GM12878 (cell line): ENCODE measurements around the gene BCAS3. TPM values are rescaled to one million over a fixed set of nuclear protein-coding genes. Genes with fewer than 3 reads are reported as not detected.

Experiments
- ATAC-seq: fragments of 200-7000 bp; cut with Tn5 transposase; 3 replicates; pipeline ENCODE4 v1.9.1; 2020; ENCODE audit warnings: mild to moderate bottlenecking, moderate library complexity
- BruUV-seq: library from RNA; stranded (reverse); fragments of 400-500 nt; replicated peaks from 2 replicates; lab custom pipeline; 2021; lab: Mats Ljungman, UMichigan
- CTCF ChIA-PET: fragments of 300-600 bp; sonication (Branson Sonifier 250); formaldehyde crosslinking; extraction: SDS; loops from one replicate; lab custom pipeline; 2021; ENCODE audit warnings: inconsistent platforms; lab: Yijun Ruan, JAX
- POLR2A ChIA-PET: fragments of 350-600 bp; formaldehyde crosslinking; extraction: SDS; loops from one replicate; lab custom pipeline; 2021; ENCODE audit warnings: inconsistent platforms; lab: Charles Lee
- RAD21 ChIA-PET: fragments of 300-600 bp; sonication (Branson Sonifier 250); formaldehyde crosslinking; loops from one replicate; lab custom pipeline; 2023; ENCODE audit warnings: antibody characterized with exemption; ENCODE audit not compliant: unreplicated experiment; lab: Charles Lee
- SMC1A ChIA-PET: fragments of 300-600 bp; sonication (Branson Sonifier 250); formaldehyde crosslinking; loops from one replicate; lab custom pipeline; 2023; ENCODE audit not compliant: unreplicated experiment, uncharacterized antibody; lab: Charles Lee
- DNase-seq: peaks from one replicate; pipeline ENCODE4 v3.0.0-alpha.2; 2011; ENCODE audit warnings: low read depth, low spot score
- FAIRE-seq: peaks from 3 replicates; lab custom pipeline; 2011; peaks lifted over from hg19 to GRCh38; lab: Jason Lieb, UNC
- H2AFZ ChIP-seq: 2 replicates; pipeline ENCODE4 v1.6.0; 2011; ENCODE audit warnings: low read depth, low read length, control low read depth; ENCODE audit not compliant: control insufficient read depth
- H3K27ac ChIP-seq: 2 replicates; pipeline ENCODE4 v1.5.1; 2011; ENCODE audit warnings: control low read depth; ENCODE audit not compliant: control insufficient read depth, insufficient read depth
- H3K27me3 ChIP-seq, 2 experiments: replicated peaks in 1 of 2; 2 replicates each; pipeline versions ENCODE4 v1.6.0 to v1.6.1; 2011; ENCODE audit warnings: low read length in 1 of 2; ENCODE audit not compliant: control insufficient read depth in 2 of 2, insufficient read depth in 2 of 2
- H3K36me3 ChIP-seq, 2 experiments: 2 replicates each; pipeline ENCODE4 v1.5.1; 2011; ENCODE audit warnings: low read length in 1 of 2; ENCODE audit not compliant: control insufficient read depth in 2 of 2, insufficient read depth in 2 of 2
- H3K4me1 ChIP-seq: 2 replicates; pipeline ENCODE4 v1.6.1; 2011; ENCODE audit warnings: mild to moderate bottlenecking, low read length, moderate library complexity, mixed read lengths; ENCODE audit not compliant: control insufficient read depth, insufficient read depth
- H3K4me2 ChIP-seq: 2 replicates; pipeline ENCODE4 v1.6.0; 2011; ENCODE audit warnings: control low read depth; ENCODE audit not compliant: control insufficient read depth, insufficient read depth
- H3K4me3 ChIP-seq: fragments of 200-600 bp; sonication (generic); 2 replicates; pipeline ENCODE4 v1.5.1; 2016
- H3K79me2 ChIP-seq: 2 replicates; pipeline ENCODE4 v1.6.0; 2011; ENCODE audit warnings: low read length; ENCODE audit not compliant: control insufficient read depth, insufficient read depth
- H3K9ac ChIP-seq: 2 replicates; pipeline ENCODE4 v1.8.0; 2011; ENCODE audit warnings: low read length, control low read depth, mixed read lengths; ENCODE audit not compliant: control insufficient read depth, insufficient read depth
- H3K9me3 ChIP-seq: replicated peaks from 3 replicates; pipeline ENCODE4 v1.5.1; 2011; ENCODE audit warnings: mild to moderate bottlenecking, low read length; ENCODE audit not compliant: control insufficient read depth, insufficient read depth
- H4K20me1 ChIP-seq: 2 replicates; pipeline ENCODE4 v1.6.0; 2011; ENCODE audit not compliant: control insufficient read depth, insufficient read depth
- CBFB ChIP-seq: IDR thresholded peaks from 2 replicates; pipeline ENCODE4 v1.6.1; 2016; ENCODE audit warnings: antibody characterized with exemption, low read depth
- CREM ChIP-seq: IDR thresholded peaks from 2 replicates; pipeline ENCODE4 v1.6.1; 2014; ENCODE audit warnings: antibody characterized with exemption, low read depth
- DPF2 ChIP-seq: fragments of 450-650 bp; IDR thresholded peaks from 2 replicates; pipeline ENCODE4 v1.6.1; 2017; ENCODE audit warnings: mild to moderate bottlenecking
- EED ChIP-seq: sonication (generic); IDR thresholded peaks from 2 replicates; pipeline ENCODE4 v1.6.1; 2016; ENCODE audit warnings: antibody characterized with exemption, low read depth
- EP300 ChIP-seq, 2 experiments: fragments of 150-350 bp in 1 of 2; IDR thresholded peaks; 2 replicates each; pipeline ENCODE4 v1.6.1; 2011 to 2012; ENCODE audit warnings: low read depth in 2 of 2, low read length in 2 of 2, borderline replicate concordance in 1 of 2, improper control_type of control experiment in 1 of 2, inconsistent platforms in 1 of 2; ENCODE audit not compliant: control insufficient read depth in 1 of 2
- ETV6 ChIP-seq, 2 experiments: fragments of 450-650 bp in 1 of 2; IDR thresholded peaks in 1 of 2; conservative IDR thresholded peaks in 1 of 2; 2 replicates each; pipeline ENCODE4 v1.6.1; 2014; ENCODE audit warnings: antibody characterized with exemption in 1 of 2, borderline replicate concordance in 1 of 2, low read depth in 1 of 2, mild to moderate bottlenecking in 1 of 2, moderate library complexity in 1 of 2
- FOXM1 ChIP-seq: IDR thresholded peaks from 2 replicates; pipeline ENCODE4 v1.6.1; 2012; ENCODE audit warnings: low read depth, mild to moderate bottlenecking, inconsistent platforms, low read length, moderate library complexity
- IKZF1 ChIP-seq: fragments of 450-650 bp; conservative IDR thresholded peaks from 2 replicates; pipeline ENCODE4 v1.6.1; 2017; ENCODE audit warnings: antibody characterized with exemption, mild to moderate bottlenecking
- IKZF2 ChIP-seq, 2 experiments: fragments of 450-650 bp; IDR thresholded peaks; 2 replicates each; pipeline ENCODE4 v1.6.1; 2017; ENCODE audit warnings: mild to moderate bottlenecking in 2 of 2, moderate library complexity in 2 of 2
- IRF4 ChIP-seq: IDR thresholded peaks from 2 replicates; pipeline ENCODE4 v1.6.1; 2011; ENCODE audit warnings: low read depth, low read length
- KDM1A ChIP-seq: fragments of 200-600 bp; sonication (generic); IDR thresholded peaks from 2 replicates; pipeline ENCODE4 v1.6.1; 2016; ENCODE audit warnings: borderline replicate concordance
- NFIC ChIP-seq: IDR thresholded peaks from 2 replicates; pipeline ENCODE4 v1.6.1; 2012; ENCODE audit warnings: low read depth, mild to moderate bottlenecking, inconsistent platforms, low read length, moderate library complexity
- NR2F1 ChIP-seq: fragments of 450-650 bp; conservative IDR thresholded peaks from 2 replicates; pipeline ENCODE4 v1.6.1; 2017; ENCODE audit warnings: mild to moderate bottlenecking
- RUNX3 ChIP-seq: IDR thresholded peaks from 2 replicates; pipeline ENCODE4 v1.6.1; 2012; ENCODE audit warnings: low read length, inconsistent platforms
- STAT3 ChIP-seq: IDR thresholded peaks from 2 replicates; pipeline ENCODE4 v1.6.1; 2011; ENCODE audit warnings: low read depth, low read length, improper control_type of control experiment
- ZBTB40 ChIP-seq: fragments of 450-650 bp; IDR thresholded peaks from 2 replicates; pipeline ENCODE4 v1.6.1; 2016; ENCODE audit warnings: mild to moderate bottlenecking, moderate library complexity, borderline replicate concordance
- WGBS: methylation state at CpG from one replicate; pipeline ENCODE4 v1.1.6; 2016; ENCODE audit warnings: low lambda C conversion rate; ENCODE audit not compliant: insufficient replicate concordance, insufficient coverage; ENCODE audit errors: missing lambda C conversion rate; 5-methylcytosine and 5-hydroxymethylcytosine counted together
- in situ Hi-C: fragments of 300-500 bp; cut with MboI; formaldehyde crosslinking; loops from 9 replicates; pipeline ENCODE4 v1.14.3; 2018; ENCODE audit warnings: mixed read lengths
- intact Hi-C: fragments of 100-400 bp; cut with micrococcal nuclease; formaldehyde crosslinking; loops from one replicate; pipeline ENCODE4 v1.14.2; 2022; ENCODE audit not compliant: unreplicated experiment
- polyA plus RNA-seq, 11 experiments: library from polyadenylated mRNA; depleted of rRNA in 4 of 11; unstranded in 6 of 11; stranded (reverse) in 5 of 11; fragments of >200 nt; fragmentation: Nextera tagmentation in 4 of 11; fragmentation: Illumina TruSeq in 1 of 11; extraction: Ambion mirVana in 4 of 11; extraction: Trizol in 1 of 11; gene quantifications; 1 replicate in 1 of 11; 2 replicates in 10 of 11; pipeline versions ENCODE4 v1.2.1 to v1.2.3, GENCODE V29; 2011 to 2016; ENCODE audit warnings: inconsistent platforms in 2 of 11, missing spikeins in 2 of 11, low read depth in 1 of 11
- total RNA-seq, 4 experiments: library from RNA; depleted of rRNA in 3 of 4; stranded (reverse); fragments of >200 nt in 3 of 4; fragmentation: Illumina TruSeq in 1 of 4; extraction: Trizol in 1 of 4; gene quantifications; 2 replicates each; pipeline versions ENCODE4 v1.2.1 to v1.2.3, GENCODE V29; 2013 to 2021
- TF ChIP-seq, protein P1 (sequence below): fragments of 450-650 bp; IDR thresholded peaks from 2 replicates; pipeline ENCODE4 v1.6.1; 2017; ENCODE audit warnings: mild to moderate bottlenecking, moderate library complexity

The BCAS3 gene
- total and polyA plus RNA-seq, 10 of the 15 experiments (the other 5 are each of a cell fraction or from before 2014, with no cell fraction given) = 2.1 to 11.0 (median 6.6) TPM

- intact Hi-C loops (loop anchor here (10.0 kb wide), 1 partner anchor 146 kb away; no protein-coding TSS in a partner anchor), in situ Hi-C loops (no loop called here)
- H3K4me1 ChIP-seq = no peaks in the 10 kb centered on the region
- H3K9me3 ChIP-seq = no peaks in the 10 kb centered on the region
- FAIRE-seq = peak; percentile 65
- 32% methylated on average over 3 of the region's 3 CpGs for WGBS
- no peaks in the 10 kb centered on the region for H3K36me3 ChIP-seq
- H3K4me3 ChIP-seq = no peak overlapping the region
- H3K9ac ChIP-seq = no peak overlapping the region
- H3K27me3 ChIP-seq = no peaks in the 10 kb centered on the region
- H4K20me1 ChIP-seq = no peaks in the 10 kb centered on the region
- H3K79me2 ChIP-seq = no peaks in the 10 kb centered on the region
- ATAC-seq = peak; percentile 48
- H3K4me2 ChIP-seq = no peak overlapping the region
- no peak overlapping the region for H2AFZ ChIP-seq
- ChIA-PET POLR2A (no interaction called here), SMC1A (no interaction called here), CTCF (no interaction called here), RAD21 (no interaction called here)
- H3K27ac ChIP-seq = no peak overlapping the region
- no TSS peak for BruUV-seq
- no peak for DNase-seq
- TF ChIP-seq STAT3 = no peak
- TF ChIP-seq, protein P1, sequence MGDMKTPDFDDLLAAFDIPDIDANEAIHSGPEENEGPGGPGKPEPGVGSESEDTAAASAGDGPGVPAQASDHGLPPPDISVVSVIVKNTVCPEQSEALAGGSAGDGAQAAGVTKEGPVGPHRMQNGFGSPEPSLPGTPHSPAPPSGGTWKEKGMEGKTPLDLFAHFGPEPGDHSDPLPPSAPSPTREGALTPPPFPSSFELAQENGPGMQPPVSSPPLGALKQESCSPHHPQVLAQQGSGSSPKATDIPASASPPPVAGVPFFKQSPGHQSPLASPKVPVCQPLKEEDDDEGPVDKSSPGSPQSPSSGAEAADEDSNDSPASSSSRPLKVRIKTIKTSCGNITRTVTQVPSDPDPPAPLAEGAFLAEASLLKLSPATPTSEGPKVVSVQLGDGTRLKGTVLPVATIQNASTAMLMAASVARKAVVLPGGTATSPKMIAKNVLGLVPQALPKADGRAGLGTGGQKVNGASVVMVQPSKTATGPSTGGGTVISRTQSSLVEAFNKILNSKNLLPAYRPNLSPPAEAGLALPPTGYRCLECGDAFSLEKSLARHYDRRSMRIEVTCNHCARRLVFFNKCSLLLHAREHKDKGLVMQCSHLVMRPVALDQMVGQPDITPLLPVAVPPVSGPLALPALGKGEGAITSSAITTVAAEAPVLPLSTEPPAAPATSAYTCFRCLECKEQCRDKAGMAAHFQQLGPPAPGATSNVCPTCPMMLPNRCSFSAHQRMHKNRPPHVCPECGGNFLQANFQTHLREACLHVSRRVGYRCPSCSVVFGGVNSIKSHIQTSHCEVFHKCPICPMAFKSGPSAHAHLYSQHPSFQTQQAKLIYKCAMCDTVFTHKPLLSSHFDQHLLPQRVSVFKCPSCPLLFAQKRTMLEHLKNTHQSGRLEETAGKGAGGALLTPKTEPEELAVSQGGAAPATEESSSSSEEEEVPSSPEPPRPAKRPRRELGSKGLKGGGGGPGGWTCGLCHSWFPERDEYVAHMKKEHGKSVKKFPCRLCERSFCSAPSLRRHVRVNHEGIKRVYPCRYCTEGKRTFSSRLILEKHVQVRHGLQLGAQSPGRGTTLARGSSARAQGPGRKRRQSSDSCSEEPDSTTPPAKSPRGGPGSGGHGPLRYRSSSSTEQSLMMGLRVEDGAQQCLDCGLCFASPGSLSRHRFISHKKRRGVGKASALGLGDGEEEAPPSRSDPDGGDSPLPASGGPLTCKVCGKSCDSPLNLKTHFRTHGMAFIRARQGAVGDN = no peak
- TF ChIP-seq ETV6 (conservative IDR thresholded peaks at IDR 0.05 in 1 of 2, IDR thresholded peaks at IDR 0.05 in 1 of 2; ENCODE audit: borderline replicate concordance in 1 of 2, low read depth in 1 of 2) = peak in 1 of 2 experiments; percentile 33; a peak in 1 of 4 replicates
- peak; percentile 69; the same call in 1 of the 2 replicates for TF ChIP-seq NFIC
- no peak for TF ChIP-seq ZBTB40
- TF ChIP-seq CREM = 0 out of 2 replicates have a peak, but pooled peaks have one; percentile 23
- TF ChIP-seq KDM1A = no peak
- TF ChIP-seq IKZF2 (IDR thresholded peaks at IDR 0.05) = peak; percentile 67 to 80
- 0 out of 2 replicates have a peak, but pooled peaks have one; percentile 18 for TF ChIP-seq CBFB
- peak; percentile 26; the same call in 1 of the 2 replicates for TF ChIP-seq IRF4
- 0 out of 2 replicates have a peak, but pooled peaks have one; percentile 12 for TF ChIP-seq FOXM1
- TF ChIP-seq IKZF1 = peak; percentile 67
- peak; percentile 82 for TF ChIP-seq RUNX3
- TF ChIP-seq NR2F1 = 0 out of 2 replicates have a peak, but pooled peaks have one; percentile 24
- peak; percentile 92 for TF ChIP-seq EED
- TF ChIP-seq EP300 (IDR thresholded peaks at IDR 0.05; ENCODE audit: borderline replicate concordance in 1 of 2, control insufficient read depth in 1 of 2, low read depth in 2 of 2, low read length in 2 of 2) = no peak
- TF ChIP-seq DPF2 = peak; percentile 35
These were observed 473.1 kb downstream of the BCAS3 start for GRCh38 chr17:61150686-61151299.
